H1 (cell line): ENCODE data around the gene MGRN1. TPM values are rescaled to one million over a fixed set of nuclear protein-coding genes. Genes with fewer than 3 reads are reported as not detected.

Source experiments
- ATF3 ChIP-seq: IDR thresholded peaks from 2 replicates; pipeline ENCODE4 v1.6.1; 2011; ENCODE audit warnings: low read depth, mild to moderate bottlenecking, low read length; ENCODE audit not compliant: insufficient read depth
- CBX8 ChIP-seq: fragments of 300-800, 300-1000 bp; sonication (generic); IDR thresholded peaks from 2 replicates; pipeline ENCODE4 v1.7.1; 2016; ENCODE audit warnings: low read depth, low read length, borderline replicate concordance
- CHD1 ChIP-seq: IDR thresholded peaks from 2 replicates; pipeline ENCODE4 v1.6.1; 2012; ENCODE audit warnings: low read depth, low read length, improper control_type of control experiment
- E2F6 ChIP-seq: IDR thresholded peaks from 2 replicates; pipeline ENCODE4 v1.6.1; 2012; ENCODE audit warnings: inconsistent platforms
- EGR1 ChIP-seq: IDR thresholded peaks from 2 replicates; pipeline ENCODE4 v1.6.1; 2011; ENCODE audit warnings: low read depth, low read length, borderline replicate concordance
- HDAC6 ChIP-seq: IDR thresholded peaks from one replicate; pipeline ENCODE4 v1.7.1; 2012; ENCODE audit warnings: low read depth, mild to moderate bottlenecking, inconsistent platforms, low read length, moderate library complexity
- JUN ChIP-seq: IDR thresholded peaks from 2 replicates; pipeline ENCODE4 v1.6.1; 2011; ENCODE audit warnings: low read depth, mild to moderate bottlenecking, improper control_type of control experiment, low read length
- JUND ChIP-seq: IDR thresholded peaks from 2 replicates; pipeline ENCODE4 v1.6.1; 2011; ENCODE audit warnings: mild to moderate bottlenecking, improper control_type of control experiment, low read length
- KDM4A ChIP-seq: IDR thresholded peaks from one replicate; pipeline ENCODE4 v1.7.1; 2012; ENCODE audit warnings: low read depth, mild to moderate bottlenecking, moderate library complexity, low read length, inconsistent platforms; ENCODE audit not compliant: severe bottlenecking
- KDM5A ChIP-seq: fragments of 200-600 bp; IDR thresholded peaks from 2 replicates; pipeline ENCODE4 v1.7.1; 2012; ENCODE audit warnings: mild to moderate bottlenecking, low read length, inconsistent platforms, mixed read lengths
- MAFK ChIP-seq: IDR thresholded peaks from 2 replicates; pipeline ENCODE4 v1.6.1; 2012; ENCODE audit warnings: low read depth, mild to moderate bottlenecking, improper control_type of control experiment, low read length
- MAX ChIP-seq: IDR thresholded peaks from 2 replicates; pipeline ENCODE4 v1.6.1; 2012; ENCODE audit warnings: inconsistent platforms
- NANOG ChIP-seq: IDR thresholded peaks from 2 replicates; pipeline ENCODE4 v1.6.1; 2011; ENCODE audit warnings: low read length, low read depth, mild to moderate bottlenecking, inconsistent platforms; ENCODE audit not compliant: insufficient read depth, poor library complexity, severe bottlenecking
- NRF1 ChIP-seq: IDR thresholded peaks from 2 replicates; pipeline ENCODE4 v1.6.1; 2011; ENCODE audit warnings: mild to moderate bottlenecking, low read depth, low read length, improper control_type of control experiment
- RAD21 ChIP-seq, 2 experiments: IDR thresholded peaks in 1 of 2; conservative IDR thresholded peaks in 1 of 2; 2 replicates each; pipeline ENCODE4 v1.6.1; 2011; ENCODE audit warnings: low read depth in 2 of 2, low read length in 2 of 2, improper control_type of control experiment in 1 of 2, inconsistent platforms in 1 of 2, mild to moderate bottlenecking in 1 of 2, moderate library complexity in 1 of 2
- RFX5 ChIP-seq: IDR thresholded peaks from 2 replicates; pipeline ENCODE4 v1.6.1; 2011; ENCODE audit warnings: low read depth, low read length, improper control_type of control experiment, borderline replicate concordance
- SAP30 ChIP-seq: fragments of 300-600 bp; sonication (generic); IDR thresholded peaks from 2 replicates; pipeline ENCODE4 v1.7.1; 2012; ENCODE audit warnings: low read length, moderate library complexity, mild to moderate bottlenecking, inconsistent platforms; ENCODE audit not compliant: insufficient read depth, insufficient replicate concordance
- SIN3A ChIP-seq, 2 experiments: IDR thresholded peaks in 1 of 2; conservative IDR thresholded peaks in 1 of 2; 2 replicates each; pipeline ENCODE4 v1.6.1; 2011 to 2012; ENCODE audit warnings: low read length in 2 of 2, improper control_type of control experiment in 1 of 2, low read depth in 1 of 2, mild to moderate bottlenecking in 1 of 2
- SIRT6 ChIP-seq: IDR thresholded peaks from one replicate; pipeline ENCODE4 v1.7.1; 2012; ENCODE audit warnings: low read length, inconsistent platforms
- SP4 ChIP-seq: IDR thresholded peaks from 2 replicates; pipeline ENCODE4 v1.6.1; 2012; ENCODE audit warnings: low read length, inconsistent platforms
- TCF12 ChIP-seq: IDR thresholded peaks from 2 replicates; pipeline ENCODE4 v1.6.1; 2011; ENCODE audit warnings: low read depth, mild to moderate bottlenecking, low read length
- TEAD4 ChIP-seq: IDR thresholded peaks from 2 replicates; pipeline ENCODE4 v1.6.1; 2012; ENCODE audit warnings: low read depth, low read length, inconsistent platforms, mixed read lengths
- polyA plus RNA-seq, 7 experiments: library from polyadenylated mRNA; depleted of rRNA in 3 of 7; stranded (reverse) in 5 of 7; unstranded in 2 of 7; fragments of >200 nt in 5 of 7; fragments of 200-250 nt in 2 of 7; gene quantifications; 1 replicate in 5 of 7; 2 replicates in 1 of 7; 4 replicates in 1 of 7; pipeline versions ENCODE4 v1.2.1 to v1.2.3, GENCODE V29; 2011 to 2013; ENCODE audit warnings: missing spikeins in 2 of 7, mixed read lengths in 2 of 7
- total RNA-seq: library from RNA; stranded (reverse); fragmentation: NEBNext Ultra II Directional; extraction: Animal tissue kit (Norgen Biotek cat#: 25700); gene quantifications from 2 replicates; pipeline ENCODE4 v1.2.1, GENCODE V29; 2021

MGRN1 gene
- total and polyA plus RNA-seq, 2 of the 8 experiments (the other 6 are each of a cell fraction or from before 2014, with no cell fraction given) = 15.0 to 82.3 TPM

- TF ChIP-seq NANOG = peak; percentile 42
- no peak for TF ChIP-seq ATF3
- no peak for TF ChIP-seq TEAD4
- no peak for TF ChIP-seq MAFK
- TF ChIP-seq NRF1 = peak; percentile 54
- TF ChIP-seq CBX8 = no peak
- TF ChIP-seq JUN = no peak
- no peak for TF ChIP-seq RFX5
- TF ChIP-seq RAD21 (IDR thresholded peaks at IDR 0.05 in 1 of 2, conservative IDR thresholded peaks at IDR 0.05 in 1 of 2; ENCODE audit: low read depth in 2 of 2, low read length in 2 of 2) = no peak; a peak in 1 of 4 replicates
- peak; percentile 87; the same call in 1 of the 2 replicates for TF ChIP-seq EGR1
- TF ChIP-seq KDM4A = peak; percentile 73
- no peak; the same call in 1 of the 2 replicates for TF ChIP-seq MAX
- no peak for TF ChIP-seq CHD1
- no peak for TF ChIP-seq E2F6
- TF ChIP-seq TCF12 = no peak
- TF ChIP-seq SIN3A (conservative IDR thresholded peaks at IDR 0.05 in 1 of 2, IDR thresholded peaks at IDR 0.05 in 1 of 2; ENCODE audit: low read depth in 1 of 2, low read length in 2 of 2) = 0 out of 4 replicates have a peak, but pooled peaks have one; percentile 7 to 49
- TF ChIP-seq SIRT6 = no peak
- no peak for TF ChIP-seq KDM5A
- TF ChIP-seq SP4 = no peak
- TF ChIP-seq JUND = no peak
- no peak for TF ChIP-seq SAP30
- TF ChIP-seq HDAC6 = no peak
These were observed 68.8 kb downstream of the MGRN1 start, which contains the start of gene NUDT16L1 (continued) for GRCh38 chr16:4693296-4693955.
